Calu3 (cell line): ENCODE data around the gene BTBD1. TPM values are rescaled to one million over a fixed set of nuclear protein-coding genes. Genes with fewer than 3 reads are reported as not detected.
A peak's percentile ranks its signal among the peaks of the same experiment; 100 is the strongest.

Source experiments
- BruUV-seq: library from RNA; stranded (reverse); fragments of 400-500 nt; replicated peaks from 2 replicates; lab custom pipeline; 2021; lab: Mats Ljungman, UMichigan
- CTCF ChIA-PET: fragments of 300-600 bp; sonication (Branson Sonifier 250); formaldehyde crosslinking; loops from one replicate; lab custom pipeline; 2022; ENCODE audit warnings: antibody characterized with exemption; lab: Charles Lee
- DNase-seq: peaks from one replicate; pipeline ENCODE4 v3.0.0; 2022
- H3K27ac Mint-ChIP-seq: one replicate; pipeline ENCODE4 v1.8.0; 2022; ENCODE audit warnings: mixed read lengths; ENCODE audit not compliant: unreplicated experiment
- H3K27me3 Mint-ChIP-seq: one replicate; pipeline ENCODE4 v1.8.0; 2022; ENCODE audit warnings: mixed read lengths; ENCODE audit not compliant: unreplicated experiment
- H3K36me3 Mint-ChIP-seq: one replicate; pipeline ENCODE4 v1.8.0; 2022; ENCODE audit warnings: mild to moderate bottlenecking, moderate library complexity, mixed read lengths; ENCODE audit not compliant: insufficient read depth, unreplicated experiment
- H3K4me1 Mint-ChIP-seq: one replicate; pipeline ENCODE4 v1.8.0; 2022; ENCODE audit warnings: mild to moderate bottlenecking, low read depth, mixed read lengths; ENCODE audit not compliant: unreplicated experiment
- H3K4me3 Mint-ChIP-seq: one replicate; pipeline ENCODE4 v1.8.0; 2022; ENCODE audit warnings: mild to moderate bottlenecking, low read depth, moderate library complexity, mixed read lengths; ENCODE audit not compliant: unreplicated experiment
- H3K9me3 Mint-ChIP-seq: one replicate; pipeline ENCODE4 v1.8.0; 2022; ENCODE audit warnings: low read depth, mixed read lengths; ENCODE audit not compliant: unreplicated experiment
- intact Hi-C: fragments of 100-400 bp; cut with micrococcal nuclease; formaldehyde crosslinking; loops from one replicate; pipeline ENCODE4 v1.10.0; 2022; ENCODE audit not compliant: unreplicated experiment
- total RNA-seq: library from RNA; stranded (reverse); gene quantifications from 2 replicates; pipeline ENCODE4 v1.2.3, GENCODE V29; 2022
- TF ChIP-seq, protein P1 (sequence below): fragments of 200-600 bp; IDR thresholded peaks from one replicate; pipeline ENCODE4 v1.8.0; 2022; ENCODE audit warnings: antibody characterized with exemption; ENCODE audit not compliant: unreplicated experiment

BTBD1 gene
- total RNA-seq, 1 experiment from 2014 or later, result 73.2 TPM

DNA sequence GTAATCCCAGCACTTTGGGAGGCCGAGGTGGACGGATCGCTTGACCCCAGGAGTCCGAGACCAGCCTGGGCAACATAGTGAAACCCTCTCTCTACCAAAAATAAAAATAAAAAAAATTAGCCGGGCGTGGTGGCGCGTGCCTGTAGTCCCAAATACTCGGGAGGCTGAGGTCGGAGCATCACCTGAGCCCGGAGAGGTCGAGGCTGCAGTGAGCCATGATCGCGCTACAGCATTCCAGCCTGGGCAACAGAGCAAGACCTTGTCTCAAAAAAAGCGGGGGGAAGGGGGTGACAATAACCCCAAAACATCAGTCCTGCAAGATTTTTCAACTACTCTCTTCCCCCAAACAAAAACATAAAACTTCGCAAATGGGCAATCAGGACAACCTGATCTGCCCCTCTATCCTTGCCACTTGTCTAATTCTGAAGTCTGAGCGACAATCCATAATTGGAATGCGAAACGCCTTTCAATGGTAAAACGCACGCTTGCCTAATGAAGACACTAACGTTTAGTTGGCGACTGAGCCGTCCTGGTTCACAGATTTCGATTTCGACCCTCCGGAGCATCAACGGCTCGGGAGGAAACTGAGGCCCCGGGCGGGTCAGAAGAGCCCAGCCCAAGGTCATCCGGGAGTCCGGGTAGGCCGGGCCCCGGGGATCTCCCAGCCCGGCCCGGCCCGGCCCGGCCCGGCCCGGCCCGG, 868 bp downstream of the BTBD1 start:
- CTCF ChIA-PET, result interaction anchor here (0.6 to 1.2 kb wide), 4 partner anchors 14 to 145 kb away, joined by 3 to 8 read pairs (median 4); partner anchors contain the start of gene C15orf40
- BruUV-seq, result no TSS peak
- H3K36me3 Mint-ChIP-seq, result peaks cover 36% of the 10 kb centered on the region
- no peaks in the 10 kb centered on the region for H3K9me3 Mint-ChIP-seq
- intact Hi-C loops, result loop anchor here (5.0 kb wide), 3 partner anchors 54 to 141 kb away; partner anchors contain the start of genes C15orf40 and HDGFL3
- TF ChIP-seq, protein P1, sequence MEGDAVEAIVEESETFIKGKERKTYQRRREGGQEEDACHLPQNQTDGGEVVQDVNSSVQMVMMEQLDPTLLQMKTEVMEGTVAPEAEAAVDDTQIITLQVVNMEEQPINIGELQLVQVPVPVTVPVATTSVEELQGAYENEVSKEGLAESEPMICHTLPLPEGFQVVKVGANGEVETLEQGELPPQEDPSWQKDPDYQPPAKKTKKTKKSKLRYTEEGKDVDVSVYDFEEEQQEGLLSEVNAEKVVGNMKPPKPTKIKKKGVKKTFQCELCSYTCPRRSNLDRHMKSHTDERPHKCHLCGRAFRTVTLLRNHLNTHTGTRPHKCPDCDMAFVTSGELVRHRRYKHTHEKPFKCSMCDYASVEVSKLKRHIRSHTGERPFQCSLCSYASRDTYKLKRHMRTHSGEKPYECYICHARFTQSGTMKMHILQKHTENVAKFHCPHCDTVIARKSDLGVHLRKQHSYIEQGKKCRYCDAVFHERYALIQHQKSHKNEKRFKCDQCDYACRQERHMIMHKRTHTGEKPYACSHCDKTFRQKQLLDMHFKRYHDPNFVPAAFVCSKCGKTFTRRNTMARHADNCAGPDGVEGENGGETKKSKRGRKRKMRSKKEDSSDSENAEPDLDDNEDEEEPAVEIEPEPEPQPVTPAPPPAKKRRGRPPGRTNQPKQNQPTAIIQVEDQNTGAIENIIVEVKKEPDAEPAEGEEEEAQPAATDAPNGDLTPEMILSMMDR, result no peak
- no peaks in the 10 kb centered on the region for H3K4me1 Mint-ChIP-seq
- H3K27ac Mint-ChIP-seq, result peak overlapping the region; percentile 57
- no peak for DNase-seq
- H3K4me3 Mint-ChIP-seq, result peak overlapping the region; percentile 66
- H3K27me3 Mint-ChIP-seq, result no peaks in the 10 kb centered on the region

DNA sequence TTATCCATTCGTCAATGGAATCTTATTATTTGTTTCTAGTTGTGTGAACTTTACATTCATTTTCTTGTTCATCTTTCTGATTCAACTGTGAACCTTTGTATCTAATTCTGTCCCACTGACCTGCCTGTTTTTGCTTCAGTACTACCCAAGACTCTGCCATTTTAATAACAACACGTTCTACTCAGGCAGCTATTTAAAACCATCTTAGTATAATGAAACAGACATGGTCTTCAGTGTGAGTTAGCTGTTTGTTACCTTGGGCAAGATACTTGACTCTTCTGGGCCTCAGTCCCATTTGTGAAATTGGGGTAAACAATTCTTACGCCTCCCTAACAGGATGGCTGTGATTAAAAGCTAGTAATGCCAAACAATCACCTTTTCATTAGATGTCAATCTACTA, 1.6 kb downstream of the BTBD1 start:
- H3K27ac Mint-ChIP-seq, result peak overlapping the region; percentile 57
- intact Hi-C loops, result loop anchor here (5.0 kb wide), 3 partner anchors 53 to 142 kb away; partner anchors contain the start of genes C15orf40 and HDGFL3
- peak overlapping the region; percentile 66 for H3K4me3 Mint-ChIP-seq
- H3K27me3 Mint-ChIP-seq, result no peaks in the 10 kb centered on the region
- H3K9me3 Mint-ChIP-seq, result no peaks in the 10 kb centered on the region
- H3K4me1 Mint-ChIP-seq, result no peaks in the 10 kb centered on the region
- no TSS peak for BruUV-seq
- TF ChIP-seq, protein P1, result no peak
- peaks cover 36% of the 10 kb centered on the region for H3K36me3 Mint-ChIP-seq
- DNase-seq, result no peak
- CTCF ChIA-PET, result no interaction called here

DNA sequence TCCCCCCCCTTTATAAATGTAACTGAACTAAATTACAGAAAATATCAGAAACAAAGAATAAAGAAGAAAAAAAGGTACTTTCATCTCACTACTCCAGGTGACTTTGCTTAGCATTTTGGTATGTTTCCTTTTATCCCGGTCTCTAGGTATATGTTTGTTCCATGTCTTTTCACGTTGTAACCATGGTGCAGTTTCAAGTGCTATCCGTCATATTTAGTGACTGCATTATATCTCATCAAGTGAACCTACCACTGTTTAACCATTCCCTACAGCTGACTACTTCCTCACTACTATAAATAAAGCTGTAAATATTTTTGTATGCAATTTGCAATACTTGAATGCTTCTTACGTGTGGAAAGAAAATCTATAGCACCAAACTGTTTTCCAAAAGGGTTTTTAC, 2.2 kb downstream of the BTBD1 start:
- Mint-ChIP-seq H3K9me3 (no peaks in the 10 kb centered on the region), H3K36me3 (peaks cover 36% of the 10 kb centered on the region), H3K4me1 (no peaks in the 10 kb centered on the region), H3K27me3 (no peaks in the 10 kb centered on the region), H3K4me3 (peak overlapping the region; percentile 66), H3K27ac (peak overlapping the region; percentile 57)
- CTCF ChIA-PET, result no interaction called here
- intact Hi-C loops, result loop anchor here (5.0 kb wide), 3 partner anchors 53 to 142 kb away; partner anchors contain the start of genes C15orf40 and HDGFL3
- no TSS peak for BruUV-seq
- TF ChIP-seq, protein P1, result no peak
- no peak for DNase-seq

DNA sequence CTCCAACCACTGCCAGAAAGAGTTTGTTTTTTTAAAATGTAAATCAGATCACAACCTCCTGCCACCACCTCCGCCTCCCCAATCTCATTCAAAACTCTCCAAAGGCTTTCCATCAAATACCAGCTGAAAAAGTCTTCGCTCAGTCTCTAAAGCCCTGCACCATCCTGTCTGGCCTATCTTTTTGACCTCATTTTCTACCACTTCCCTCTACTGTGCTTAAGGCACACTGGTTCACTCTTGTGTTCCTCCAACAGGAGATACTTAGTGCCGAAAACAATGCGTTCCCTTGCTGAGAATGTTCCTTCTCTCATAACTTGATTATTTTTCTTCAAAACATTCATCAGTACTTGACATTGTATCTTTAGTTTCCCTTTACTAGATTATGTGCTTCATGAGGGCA, 3.5 kb downstream of the BTBD1 start:
- Mint-ChIP-seq H3K4me1 (no peaks in the 10 kb centered on the region), H3K27ac (no peak overlapping the region), H3K27me3 (no peaks in the 10 kb centered on the region), H3K9me3 (no peaks in the 10 kb centered on the region), H3K4me3 (no peak overlapping the region), H3K36me3 (peaks cover 36% of the 10 kb centered on the region)
- intact Hi-C loops, result no loop called here
- CTCF ChIA-PET, result no interaction called here
- TF ChIP-seq, protein P1, result no peak
- no peak for DNase-seq
- no TSS peak for BruUV-seq
